ENCODE results near the gene MUSTN1.
A peak's percentile ranks its signal among the peaks of the same experiment; 100 is the strongest.

DNA sequence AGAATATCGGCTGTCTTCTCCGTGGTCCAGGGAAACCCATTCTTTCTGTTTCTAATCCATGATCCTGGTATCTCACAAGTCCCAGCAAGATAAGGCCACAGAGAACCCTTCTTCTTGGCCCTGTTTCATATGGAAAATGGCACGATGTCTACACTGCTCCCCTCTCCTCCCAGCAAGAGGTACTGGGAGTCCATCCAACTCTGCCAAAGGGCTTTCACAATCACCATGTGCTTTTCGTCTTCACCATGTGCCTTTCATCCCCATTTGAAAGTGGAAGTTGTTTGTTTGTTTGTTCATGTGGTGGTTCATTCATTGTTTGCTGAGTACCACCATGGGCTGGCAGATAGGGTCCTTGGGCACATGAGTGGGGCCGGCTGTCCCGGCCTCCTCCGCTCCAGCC lies 34.7 kb downstream of the MUSTN1 start:
- TF ChIP-seq, protein P1, sequence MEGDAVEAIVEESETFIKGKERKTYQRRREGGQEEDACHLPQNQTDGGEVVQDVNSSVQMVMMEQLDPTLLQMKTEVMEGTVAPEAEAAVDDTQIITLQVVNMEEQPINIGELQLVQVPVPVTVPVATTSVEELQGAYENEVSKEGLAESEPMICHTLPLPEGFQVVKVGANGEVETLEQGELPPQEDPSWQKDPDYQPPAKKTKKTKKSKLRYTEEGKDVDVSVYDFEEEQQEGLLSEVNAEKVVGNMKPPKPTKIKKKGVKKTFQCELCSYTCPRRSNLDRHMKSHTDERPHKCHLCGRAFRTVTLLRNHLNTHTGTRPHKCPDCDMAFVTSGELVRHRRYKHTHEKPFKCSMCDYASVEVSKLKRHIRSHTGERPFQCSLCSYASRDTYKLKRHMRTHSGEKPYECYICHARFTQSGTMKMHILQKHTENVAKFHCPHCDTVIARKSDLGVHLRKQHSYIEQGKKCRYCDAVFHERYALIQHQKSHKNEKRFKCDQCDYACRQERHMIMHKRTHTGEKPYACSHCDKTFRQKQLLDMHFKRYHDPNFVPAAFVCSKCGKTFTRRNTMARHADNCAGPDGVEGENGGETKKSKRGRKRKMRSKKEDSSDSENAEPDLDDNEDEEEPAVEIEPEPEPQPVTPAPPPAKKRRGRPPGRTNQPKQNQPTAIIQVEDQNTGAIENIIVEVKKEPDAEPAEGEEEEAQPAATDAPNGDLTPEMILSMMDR (IDR thresholded peaks at IDR 0.05; ENCODE audit: extremely low read depth in 1 of 2, insufficient read depth in 1 of 2, low read depth in 1 of 2, low read length in 2 of 2): no peak
- TF ChIP-seq, protein P2, sequence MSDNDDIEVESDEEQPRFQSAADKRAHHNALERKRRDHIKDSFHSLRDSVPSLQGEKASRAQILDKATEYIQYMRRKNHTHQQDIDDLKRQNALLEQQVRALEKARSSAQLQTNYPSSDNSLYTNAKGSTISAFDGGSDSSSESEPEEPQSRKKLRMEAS (IDR thresholded peaks at IDR 0.05; ENCODE audit: insufficient read depth, insufficient read length): peak; percentile 36
- TF ChIP-seq POLR2A (IDR thresholded peaks at IDR 0.05; ENCODE audit: low read depth, low read length): no peak
- TF ChIP-seq EZH2 (IDR thresholded peaks at IDR 0.05; ENCODE audit: borderline replicate concordance, low read depth, low read length, severe bottlenecking): no peak
